T-helper 17 cell (primary cell): ENCODE results near the gene CIROP. TPM values are rescaled to one million over a fixed set of nuclear protein-coding genes. Genes with fewer than 3 reads are reported as not detected.

ENCODE experiments used
- ATAC-seq: fragments of 150-1000 bp; cut with Tn5 transposase; 2 replicates; pipeline ENCODE4 v1.10.0; 2021; ENCODE audit warnings: mild to moderate bottlenecking, moderate library complexity
- DNase-seq, 3 donors: peaks; one replicate each; pipeline versions ENCODE4 v3.0.0 to v3.0.0-alpha.2; 2020 to 2021
- H3K9me3 ChIP-seq: one replicate; pipeline ENCODE4 v1.7.0; 2013; ENCODE audit warnings: low read length, mild to moderate bottlenecking; ENCODE audit not compliant: control insufficient read depth, poor library complexity, severe bottlenecking
- H3K27ac Mint-ChIP-seq: one replicate; pipeline ENCODE4 v1.8.0; 2022; ENCODE audit warnings: mild to moderate bottlenecking, moderate library complexity, mixed read lengths
- H3K27me3 Mint-ChIP-seq: one replicate; pipeline ENCODE4 v1.8.0; 2022; ENCODE audit warnings: mixed read lengths
- H3K36me3 Mint-ChIP-seq: one replicate; pipeline ENCODE4 v1.8.0; 2022; ENCODE audit warnings: low read depth, mixed read lengths
- H3K4me1 Mint-ChIP-seq: one replicate; pipeline ENCODE4 v1.8.0; 2022; ENCODE audit warnings: mild to moderate bottlenecking, mixed read lengths
- H3K4me3 Mint-ChIP-seq: one replicate; pipeline ENCODE4 v1.8.0; 2022; ENCODE audit warnings: mild to moderate bottlenecking, moderate library complexity, mixed read lengths
- total RNA-seq, 4 donors: library from RNA in 2 of 4; stranded (reverse) in 2 of 4; gene quantifications; one replicate each; pipeline ENCODE4 v1.2.3 and lab custom pipeline; 2022 to 2026

CIROP gene
- total RNA-seq, 2 donors from 2014 or later, result not detected

GRCh38 chr14:23102801-23103200 lies 2.0 kb downstream of the CIROP start:
- H3K27ac Mint-ChIP-seq, result no peak overlapping the region
- no peaks in the 10 kb centered on the region for H3K27me3 Mint-ChIP-seq
- DNase-seq (no peak), ATAC-seq (no peak)
- H3K4me1 Mint-ChIP-seq, result peaks cover 6% of the 10 kb centered on the region
- no peaks in the 10 kb centered on the region for H3K9me3 ChIP-seq
- H3K36me3 Mint-ChIP-seq, result peaks cover 2% of the 10 kb centered on the region
- H3K4me3 Mint-ChIP-seq, result no peak overlapping the region

- no peak overlapping the region for H3K27ac Mint-ChIP-seq
- no peaks in the 10 kb centered on the region for H3K27me3 Mint-ChIP-seq
- peaks cover 11% of the 10 kb centered on the region for H3K4me1 Mint-ChIP-seq
- H3K4me3 Mint-ChIP-seq, result no peak overlapping the region
- peaks cover 2% of the 10 kb centered on the region for H3K36me3 Mint-ChIP-seq
- no peak for ATAC-seq
- no peaks in the 10 kb centered on the region for H3K9me3 ChIP-seq
- no peak for DNase-seq
Measured at GRCh38 chr14:23101986-23102625, 2.7 kb downstream of the CIROP start.

GRCh38 chr14:23101213-23101970 lies 3.4 kb downstream of the CIROP start:
- DNase-seq (no peak), ATAC-seq (no peak)
- H3K27ac Mint-ChIP-seq, result peak overlapping the region; percentile 62
- H3K4me1 Mint-ChIP-seq, result peaks cover 16% of the 10 kb centered on the region
- H3K9me3 ChIP-seq, result no peaks in the 10 kb centered on the region
- H3K27me3 Mint-ChIP-seq, result no peaks in the 10 kb centered on the region
- H3K36me3 Mint-ChIP-seq, result peaks cover 2% of the 10 kb centered on the region
- H3K4me3 Mint-ChIP-seq, result no peak overlapping the region

GRCh38 chr14:23099212-23099861 lies 5.5 kb downstream of the CIROP start:
- H3K9me3 ChIP-seq, result no peaks in the 10 kb centered on the region
- Mint-ChIP-seq H3K4me1 (peaks cover 16% of the 10 kb centered on the region), H3K4me3 (no peak overlapping the region), H3K27me3 (no peaks in the 10 kb centered on the region), H3K27ac (no peak overlapping the region), H3K36me3 (no peaks in the 10 kb centered on the region)
- DNase-seq (no peak), ATAC-seq (no peak)

- Mint-ChIP-seq H3K4me3 (no peak overlapping the region), H3K36me3 (no peaks in the 10 kb centered on the region), H3K27me3 (no peaks in the 10 kb centered on the region), H3K27ac (no peak overlapping the region), H3K4me1 (peaks cover 24% of the 10 kb centered on the region)
- no peaks in the 10 kb centered on the region for H3K9me3 ChIP-seq
- DNase-seq (no peak), ATAC-seq (no peak)
Measured at GRCh38 chr14:23097786-23098185, 7.0 kb downstream of the CIROP start.

GRCh38 chr14:23095196-23096108 lies 9.3 kb downstream of the CIROP start, which contains the start of gene C14orf119:
C14orf119 (plus strand) TSS chr14:23095505; CDS start chr14:23097659, 2,154 bp downstream.
- Mint-ChIP-seq H3K27me3 (no peaks in the 10 kb centered on the region), H3K4me1 (peaks cover 29% of the 10 kb centered on the region), H3K27ac (no peak within 1 kb of the TSS), H3K36me3 (no peaks in the 10 kb centered on the region), H3K4me3 (no peak within 1 kb of the TSS)
- ATAC-seq (peak; percentile 90), DNase-seq (peak in 2 of 3 donors; percentile 95 to 97)
- H3K9me3 ChIP-seq, result no peaks in the 10 kb centered on the region

GRCh38 chr14:23094666-23095195 lies 10.1 kb downstream of the CIROP start, which contains the start of gene ACIN1:
ACIN1 (minus strand) TSS chr14:23095136; CDS start chr14:23095112, 24 bp downstream.
- no peak within 1 kb of the TSS for H3K27ac Mint-ChIP-seq
- H3K4me1 Mint-ChIP-seq, result peaks cover 26% of the 10 kb centered on the region
- no peak within 1 kb of the TSS for H3K4me3 Mint-ChIP-seq
- ATAC-seq (peak; percentile 43), DNase-seq (peak in 1 of 3 donors; percentile 99)
- no peaks in the 10 kb centered on the region for H3K27me3 Mint-ChIP-seq
- no peaks in the 10 kb centered on the region for H3K36me3 Mint-ChIP-seq
- H3K9me3 ChIP-seq, result no peaks in the 10 kb centered on the region

GRCh38 chr14:23093991-23094665 lies 10.7 kb downstream of the CIROP start:
- Mint-ChIP-seq H3K27ac (no peak overlapping the region), H3K4me1 (peaks cover 27% of the 10 kb centered on the region), H3K36me3 (peaks cover 3% of the 10 kb centered on the region), H3K27me3 (no peaks in the 10 kb centered on the region), H3K4me3 (no peak overlapping the region)
- DNase-seq (no peak), ATAC-seq (no peak)
- H3K9me3 ChIP-seq, result no peaks in the 10 kb centered on the region

- peaks cover 3% of the 10 kb centered on the region for H3K36me3 Mint-ChIP-seq
- DNase-seq (no peak), ATAC-seq (no peak)
- H3K4me3 Mint-ChIP-seq, result no peak overlapping the region
- H3K4me1 Mint-ChIP-seq, result peaks cover 27% of the 10 kb centered on the region
- H3K9me3 ChIP-seq, result no peaks in the 10 kb centered on the region
- H3K27ac Mint-ChIP-seq, result no peak overlapping the region
- no peaks in the 10 kb centered on the region for H3K27me3 Mint-ChIP-seq
Measured at GRCh38 chr14:23093526-23093925, 11.3 kb downstream of the CIROP start.

- ATAC-seq, result no peak
- Mint-ChIP-seq H3K4me1 (peaks cover 27% of the 10 kb centered on the region), H3K27me3 (no peaks in the 10 kb centered on the region), H3K27ac (no peak overlapping the region), H3K36me3 (peaks cover 3% of the 10 kb centered on the region), H3K4me3 (no peak overlapping the region)
- no peaks in the 10 kb centered on the region for H3K9me3 ChIP-seq
- DNase-seq, result no peak
Measured at GRCh38 chr14:23093104-23093503, 11.7 kb downstream of the CIROP start.

- H3K4me3 Mint-ChIP-seq, result no peak overlapping the region
- DNase-seq, result no peak
- H3K4me1 Mint-ChIP-seq, result peaks cover 28% of the 10 kb centered on the region
Measured at GRCh38 chr14:23091294-23092225, 13.2 kb downstream of the CIROP start.

More at GRCh38 chr14:23091294-23092225, 13.2 kb downstream of the CIROP start:
- no peak for ATAC-seq
- peak overlapping the region; percentile 6 for H3K27ac Mint-ChIP-seq
- no peaks in the 10 kb centered on the region for H3K27me3 Mint-ChIP-seq
- H3K9me3 ChIP-seq, result no peaks in the 10 kb centered on the region
- H3K36me3 Mint-ChIP-seq, result peaks cover 6% of the 10 kb centered on the region
